Right lung (tissue), 5 donors: ENCODE measurements around the gene PIAS1. TPM values are rescaled to one million over a fixed set of nuclear protein-coding genes. Genes with fewer than 3 reads are reported as not detected.
"Not testable (repeated sequence)": the region's sequence is repeated elsewhere in the genome, so short reads cannot be mapped to it uniquely, and the experiment has no call there.

ENCODE experiments used
- DNase-seq, 2 donors: peaks; one replicate each; pipeline ENCODE4 v3.0.0-alpha.2; 2013
- polyA plus RNA-seq, 5 donors: library from polyadenylated mRNA; unstranded; fragments of 120-200 nt; gene quantifications; one replicate each; pipeline versions ENCODE4 v1.2.1 to v1.2.3, GENCODE V29; 2013; ENCODE audit warnings: inconsistent platforms in 1 of 5, low replicate concordance in 1 of 5; ENCODE audit not compliant: insufficient read length in 5 of 5, insufficient read depth in 1 of 5

Gene PIAS1
- polyA plus RNA-seq, 5 donors = 49.8 to 77.8 (median 67.4) TPM

GRCh38 chr15:68113273-68113672 is 59.2 kb downstream of the PIAS1 start:
- DNase-seq = no peak

- DNase-seq = no peak
Measured at GRCh38 chr15:68113751-68114150, 59.6 kb downstream of the PIAS1 start.

- DNase-seq = no peak
Measured at GRCh38 chr15:68114356-68114755, 60.2 kb downstream of the PIAS1 start.

GRCh38 chr15:68114840-68115239 is 60.7 kb downstream of the PIAS1 start:
- no peak for DNase-seq

- DNase-seq = no peak
Measured at GRCh38 chr15:68124700-68125099, 70.6 kb downstream of the PIAS1 start.

- no peak for DNase-seq
Measured at GRCh38 chr15:68126396-68126795, 72.3 kb downstream of the PIAS1 start.

GRCh38 chr15:68129072-68129471 is 75.0 kb downstream of the PIAS1 start:
- DNase-seq = no peak

GRCh38 chr15:68130851-68131250 is 76.7 kb downstream of the PIAS1 start:
- no peak for DNase-seq

GRCh38 chr15:68137096-68137495 is 83.0 kb downstream of the PIAS1 start:
- DNase-seq = no peak

- no peak for DNase-seq
Measured at GRCh38 chr15:68143129-68143528, 89.0 kb downstream of the PIAS1 start.

GRCh38 chr15:68143785-68144184 is 89.7 kb downstream of the PIAS1 start:
- DNase-seq = no peak

- DNase-seq = no peak
Measured at GRCh38 chr15:68145706-68146105, 91.6 kb downstream of the PIAS1 start.

GRCh38 chr15:68148039-68148438 is 93.9 kb downstream of the PIAS1 start:
- no peak for DNase-seq

GRCh38 chr15:68149059-68149458 is 94.9 kb downstream of the PIAS1 start:
- DNase-seq = no peak

GRCh38 chr15:68150187-68150586 is 96.1 kb downstream of the PIAS1 start:
- no peak for DNase-seq

- DNase-seq = no peak
Measured at GRCh38 chr15:68151277-68151676, 97.2 kb downstream of the PIAS1 start.

- no peak for DNase-seq
Measured at GRCh38 chr15:68152342-68152741, 98.2 kb downstream of the PIAS1 start.

- peak; percentile 40 to 62 for DNase-seq
Measured at GRCh38 chr15:68154923-68155559, 100.9 kb downstream of the PIAS1 start.

- no peak for DNase-seq
Measured at GRCh38 chr15:68157074-68157473, 103.0 kb downstream of the PIAS1 start.

- no peak for DNase-seq
Measured at GRCh38 chr15:68158046-68158628, 104.0 kb downstream of the PIAS1 start.

GRCh38 chr15:68163191-68163590 is 109.1 kb downstream of the PIAS1 start:
- no peak for DNase-seq

GRCh38 chr15:68166847-68167246 is 112.7 kb downstream of the PIAS1 start:
- no peak for DNase-seq

GRCh38 chr15:68172037-68172436 is 117.9 kb downstream of the PIAS1 start:
- DNase-seq = not testable (repeated sequence)

GRCh38 chr15:68173119-68173518 is 119.0 kb downstream of the PIAS1 start:
- DNase-seq = no peak
